HG03432 (cell line): Measurements from ENCODE around the gene NAPEPLD.
"Not testable (repeated sequence)": the region's sequence is repeated elsewhere in the genome, so short reads cannot be mapped to it uniquely, and the experiment has no call there.

Experiments used
- ATAC-seq: cut with Tn5 transposase; IDR thresholded peaks from one replicate; pipeline ENCODE4 v1.9.1; 2021; ENCODE audit warnings: mild to moderate bottlenecking, moderate library complexity; ENCODE audit not compliant: unreplicated experiment

The NAPEPLD gene

GRCh38 chr7:103144754-103145153 lies 4.1 kb downstream of the NAPEPLD start:
- ATAC-seq, result not testable (repeated sequence)

DNA sequence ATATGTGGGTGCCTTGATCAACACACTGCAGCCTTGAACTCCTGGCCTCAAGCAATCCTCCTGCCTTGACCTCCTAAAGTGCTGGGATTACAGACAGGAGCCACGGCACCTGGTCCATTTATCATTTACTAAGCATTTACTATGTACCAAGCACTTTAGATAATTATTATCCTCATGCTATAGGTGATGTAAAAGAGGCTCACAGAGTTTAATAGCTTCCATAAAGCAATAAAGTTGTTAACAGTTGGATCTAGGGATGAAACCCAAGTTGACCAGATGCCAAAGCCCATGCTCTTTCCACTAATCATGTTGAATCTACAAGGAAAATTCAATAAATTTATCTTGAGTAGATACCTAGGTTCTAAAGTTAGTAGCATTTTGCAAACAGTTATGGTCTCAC lies 5.0 kb downstream of the NAPEPLD start:
- no peak for ATAC-seq

DNA sequence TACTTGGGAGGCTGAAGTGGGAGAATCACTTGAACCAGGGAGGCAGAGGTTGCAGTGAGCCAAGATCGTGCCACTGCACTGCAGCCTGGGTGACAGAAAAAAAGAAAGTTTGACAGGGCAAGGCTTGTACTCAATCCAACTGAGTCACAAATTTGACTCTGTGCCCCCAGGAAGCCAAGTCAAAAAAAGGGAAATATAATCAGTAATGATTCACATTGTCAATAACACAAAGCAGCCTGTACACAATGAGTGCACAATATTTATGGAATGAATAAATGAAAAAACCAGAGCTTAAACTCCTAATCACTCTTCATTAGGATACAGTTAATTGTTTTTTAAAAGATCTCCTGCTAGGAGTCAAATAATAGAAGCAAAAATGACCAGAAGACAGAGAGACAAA lies 6.4 kb downstream of the NAPEPLD start:
- ATAC-seq, result no peak

DNA sequence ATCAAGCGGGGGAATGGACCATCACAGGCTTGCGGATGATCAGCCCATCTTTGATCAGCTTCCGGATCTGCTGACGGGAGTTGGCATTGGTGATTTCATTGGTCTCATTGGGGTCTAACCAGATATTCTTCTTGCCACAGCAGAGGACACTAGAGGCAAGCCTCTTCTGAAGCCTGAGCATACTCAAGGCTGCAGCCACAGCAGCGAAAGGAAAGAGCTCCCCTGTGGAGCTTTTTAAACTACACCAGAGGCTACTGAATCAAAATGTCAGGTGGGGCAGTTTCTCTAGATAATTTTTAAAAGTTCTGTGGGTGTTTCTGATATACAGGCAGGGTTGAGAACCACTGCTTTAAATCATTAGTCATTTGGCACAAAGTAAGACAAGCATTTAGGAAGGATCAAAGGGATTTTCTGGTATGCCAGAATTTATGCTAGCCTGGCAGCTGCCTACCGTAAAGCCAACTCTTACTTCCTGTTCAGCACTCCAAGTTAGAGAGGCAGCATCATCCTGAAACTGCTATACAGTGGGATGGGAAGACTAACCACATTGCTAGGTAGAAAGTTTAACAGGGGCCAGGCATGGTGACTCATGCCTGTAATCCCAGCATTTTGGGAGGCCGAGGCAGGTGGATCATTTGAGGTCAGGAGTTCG lies 7.0 kb downstream of the NAPEPLD start:
- ATAC-seq, result no peak

DNA sequence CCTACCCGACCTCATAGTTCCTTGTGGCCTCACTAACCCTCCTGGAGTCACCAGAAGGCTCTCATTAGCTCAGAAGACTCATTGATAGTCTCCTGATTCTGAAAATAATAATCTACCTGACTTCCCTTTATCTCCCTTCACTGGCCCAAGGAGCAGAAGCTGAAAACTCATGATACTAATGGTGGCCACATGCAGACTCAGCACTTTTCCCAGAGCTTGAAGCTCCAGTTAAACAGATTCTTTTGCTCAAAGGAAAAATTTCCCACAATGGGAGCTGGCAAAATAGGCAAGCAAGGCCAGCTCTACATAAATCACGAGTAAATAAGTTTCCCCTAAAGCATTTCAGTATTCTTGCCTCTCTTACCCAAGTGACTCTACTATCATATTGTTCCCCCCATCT lies 8.2 kb downstream of the NAPEPLD start:
- ATAC-seq, result no peak

DNA sequence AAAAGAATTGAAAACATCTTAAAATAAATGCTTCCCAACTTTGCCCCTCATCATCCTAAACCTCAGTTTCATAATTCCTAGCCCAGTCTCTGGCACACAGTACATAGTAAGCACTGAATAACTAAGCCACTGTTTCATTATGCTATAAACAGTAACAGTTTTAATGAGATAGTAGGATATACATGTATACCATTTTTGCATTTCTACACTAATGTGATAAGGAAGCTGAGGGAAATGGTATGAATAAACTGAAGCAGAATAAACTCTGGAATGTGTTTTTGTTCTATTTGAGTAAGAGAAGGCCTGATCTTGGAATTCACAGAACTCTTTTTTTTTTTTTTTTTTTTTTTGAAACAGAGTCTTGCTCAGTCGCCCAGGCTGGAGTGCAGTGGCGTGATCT lies 8.8 kb downstream of the NAPEPLD start:
- no peak for ATAC-seq

DNA sequence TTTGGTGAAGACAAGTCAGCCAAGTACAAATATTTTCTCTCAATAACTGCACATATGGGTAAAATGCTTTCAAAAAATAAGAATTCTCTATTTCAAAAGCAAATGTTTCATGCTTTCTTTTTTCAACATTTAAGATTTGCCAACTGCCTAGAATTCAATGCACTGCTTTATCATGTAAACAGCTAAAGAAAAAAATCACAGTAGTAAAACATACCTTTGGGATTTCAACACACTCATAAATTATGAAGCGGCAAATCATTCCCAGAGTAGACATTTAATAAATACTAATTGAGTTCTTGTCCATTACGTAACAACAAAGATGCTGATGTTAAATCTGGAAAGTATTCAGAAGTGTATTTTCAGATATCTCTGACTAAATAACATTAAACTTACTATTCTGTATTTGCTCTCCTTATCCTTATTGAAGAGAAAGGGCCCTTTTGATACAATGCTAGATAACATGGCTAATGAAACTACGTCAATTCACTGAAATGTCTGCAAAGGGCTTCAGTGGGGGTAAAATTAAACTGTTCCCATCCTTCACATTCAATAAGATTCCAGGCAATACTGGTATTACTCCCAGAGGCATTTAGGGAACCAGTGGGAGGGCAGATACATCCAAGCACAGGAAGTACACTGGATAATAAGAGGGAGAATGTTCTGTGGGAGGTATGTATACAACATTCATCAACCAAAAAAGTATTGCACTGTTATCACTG lies 13.9 kb downstream of the NAPEPLD start:
- ATAC-seq, result no peak

- ATAC-seq, result no peak
These were observed 15.8 kb downstream of the NAPEPLD start for GRCh38 chr7:103132995-103133688.

GRCh38 chr7:103130901-103131624 lies 17.8 kb downstream of the NAPEPLD start:
- no peak for ATAC-seq

DNA sequence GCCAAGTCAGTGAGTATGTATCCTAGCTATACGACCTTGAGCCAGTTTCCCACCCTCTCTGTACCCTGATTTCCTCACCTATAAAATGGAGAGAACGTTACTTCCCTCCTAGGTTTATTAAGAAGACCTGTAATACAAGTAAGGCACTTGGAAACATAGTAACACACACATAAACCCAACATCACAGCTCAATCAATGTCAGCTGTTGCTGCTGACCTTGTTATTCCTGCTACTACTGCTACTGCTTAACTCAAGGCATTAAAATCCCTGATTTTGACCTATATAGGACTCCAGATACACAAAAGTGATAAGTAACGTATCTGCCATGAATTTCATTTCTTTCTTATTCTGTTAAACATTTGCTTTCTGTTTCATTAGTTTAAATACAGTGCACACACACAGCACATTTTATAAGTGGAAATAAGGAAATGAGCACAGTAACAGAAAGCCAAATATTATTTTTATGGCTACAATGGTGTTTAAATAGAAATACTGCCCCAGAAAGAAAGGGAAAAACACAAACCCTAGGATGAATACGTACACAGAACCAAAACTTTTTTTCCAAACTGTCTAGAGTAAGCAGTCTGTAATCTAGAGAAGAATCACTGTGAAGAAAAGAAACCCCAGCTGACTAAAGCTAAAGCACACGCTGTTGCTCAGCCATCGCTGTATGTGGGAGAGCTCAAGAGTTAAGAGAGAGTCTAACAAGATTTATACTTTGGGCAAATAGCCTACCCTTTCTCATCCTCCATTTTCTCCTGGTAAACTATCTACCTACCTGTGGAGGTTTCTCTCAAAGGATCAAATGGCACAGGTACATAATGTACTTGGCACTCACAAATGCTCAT lies 19.0 kb downstream of the NAPEPLD start:
- ATAC-seq, result no peak

GRCh38 chr7:103127006-103127405 lies 21.9 kb downstream of the NAPEPLD start:
- no peak for ATAC-seq

DNA sequence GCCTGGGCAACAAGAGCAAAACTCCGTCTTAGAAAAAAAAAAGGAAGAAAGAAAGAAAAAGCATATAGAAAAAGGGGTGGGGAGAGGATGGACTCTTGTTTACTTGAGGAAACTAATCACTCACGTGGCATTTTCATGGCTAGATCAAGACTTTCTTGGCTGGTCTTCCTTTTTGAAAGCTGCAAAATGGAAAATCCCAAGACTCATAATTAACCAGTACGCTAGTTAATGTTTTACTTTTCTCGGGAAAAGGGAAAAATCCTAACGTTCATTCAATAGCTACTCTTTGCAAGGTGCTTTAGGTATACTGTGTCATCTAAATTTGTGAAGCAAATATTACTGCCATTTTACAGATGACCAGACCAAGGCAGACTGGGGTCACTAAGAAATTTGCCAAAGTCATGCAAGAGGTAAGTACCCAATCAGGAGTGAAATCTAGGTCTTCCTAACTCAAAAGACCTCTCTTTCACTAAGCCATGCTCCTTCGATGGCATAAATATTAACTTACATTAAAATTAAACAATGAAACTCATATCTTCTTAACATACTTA lies 24.4 kb downstream of the NAPEPLD start:
- no peak for ATAC-seq

GRCh38 chr7:103123529-103123928 lies 25.4 kb downstream of the NAPEPLD start:
- ATAC-seq, result no peak

- no peak for ATAC-seq
These were observed 27.3 kb downstream of the NAPEPLD start for GRCh38 chr7:103121641-103122040.

DNA sequence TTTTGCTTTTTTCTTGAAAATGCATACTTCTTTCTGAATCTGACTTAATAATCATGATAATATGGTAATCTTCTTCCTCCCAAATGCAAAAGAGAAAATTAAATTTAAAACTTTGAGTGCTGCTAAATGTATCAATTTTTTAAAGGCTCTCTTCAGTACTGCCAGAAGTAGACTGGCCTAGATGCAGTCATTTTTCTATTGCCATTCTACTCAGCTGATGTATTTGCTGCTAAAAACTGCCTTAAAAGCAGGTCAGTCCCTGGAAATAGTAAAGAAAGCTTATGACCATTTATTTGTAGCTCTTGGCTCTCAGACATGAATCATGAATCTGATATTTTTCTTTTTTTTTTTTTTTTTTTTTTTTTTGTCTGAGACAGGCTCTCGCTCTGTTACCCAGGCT lies 28.5 kb downstream of the NAPEPLD start:
- no peak for ATAC-seq

DNA sequence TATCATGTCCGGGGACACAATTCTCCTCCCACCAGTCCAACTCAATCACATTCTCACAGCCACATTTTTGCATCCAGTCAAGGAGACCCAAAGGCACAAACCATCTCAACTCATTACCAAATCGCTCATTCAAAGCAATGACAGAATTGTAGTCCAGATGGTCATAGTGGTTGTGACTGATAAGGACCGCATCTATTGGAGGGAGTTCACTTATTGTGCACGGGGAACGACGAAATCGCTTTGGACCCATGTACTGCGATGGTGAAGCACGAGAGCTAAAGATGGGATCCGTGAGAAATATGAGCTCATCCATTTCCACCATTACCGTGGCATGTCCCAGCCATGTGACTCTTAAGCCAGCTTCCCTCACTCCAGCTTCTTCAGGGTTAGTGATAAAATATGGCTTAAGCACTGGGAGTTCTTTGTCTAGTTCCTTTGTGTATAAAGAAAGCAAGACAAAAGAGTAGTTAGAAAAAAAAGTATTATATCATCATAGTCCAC lies 29.1 kb downstream of the NAPEPLD start:
- ATAC-seq, result no peak

GRCh38 chr7:103117465-103117864 lies 31.4 kb downstream of the NAPEPLD start:
- no peak for ATAC-seq

- no peak for ATAC-seq
These were observed 31.9 kb downstream of the NAPEPLD start for GRCh38 chr7:103116991-103117390.

- ATAC-seq, result no peak
These were observed 32.4 kb downstream of the NAPEPLD start for GRCh38 chr7:103116511-103116910.

DNA sequence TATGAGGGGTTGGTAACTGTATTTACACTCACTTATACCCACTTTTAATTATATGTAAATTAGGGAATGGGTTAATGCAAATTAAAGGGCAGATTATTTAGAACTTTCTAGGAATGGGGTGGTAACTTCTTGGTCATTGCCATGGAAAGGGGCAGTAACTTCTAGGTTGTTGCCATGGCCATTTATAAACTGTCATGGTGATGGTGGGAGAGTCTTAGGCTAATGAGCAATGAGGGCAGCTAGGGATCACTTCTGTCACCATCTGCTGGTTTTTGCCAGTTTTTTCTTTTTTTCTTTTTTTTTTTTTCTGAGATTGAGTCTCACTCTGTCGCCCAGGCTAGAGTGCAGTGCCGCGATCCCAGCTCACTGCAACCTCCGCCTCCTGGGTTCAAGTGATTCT lies 33.1 kb downstream of the NAPEPLD start:
- ATAC-seq, result no peak
